ENCODE measurements around the gene KLRF1. TPM values are rescaled to one million over a fixed set of nuclear protein-coding genes. Genes with fewer than 3 reads are reported as not detected.

Gene KLRF1
- total and polyA plus RNA-seq, 2 experiments from 2014 or later: not detected

- no peaks in the 10 kb centered on the region for H3K9me3 ChIP-seq (ENCODE audit: low read depth)
- no peak overlapping the region for H2AFZ ChIP-seq
- no peak overlapping the region for H3K9ac ChIP-seq
- no peaks in the 10 kb centered on the region for H3K79me2 ChIP-seq (ENCODE audit: insufficient read depth)
- TF ChIP-seq EZH2phosphoT487 (IDR thresholded peaks at IDR 0.05; ENCODE audit: insufficient read depth, low read depth) (no peak), EZH2 (IDR thresholded peaks at IDR 0.05; ENCODE audit: insufficient read depth, poor library complexity, severe bottlenecking) (no peak)
- no peaks in the 10 kb centered on the region for H3K27me3 ChIP-seq (replicated peaks; ENCODE audit: insufficient read depth)
- no peaks in the 10 kb centered on the region for H3K36me3 ChIP-seq (ENCODE audit: low read depth)
- no peak for DNase-seq
- H3K27ac ChIP-seq: no peak overlapping the region
- H3K9me2 ChIP-seq (ENCODE audit: insufficient read depth): no peaks in the 10 kb centered on the region
- no peaks in the 10 kb centered on the region for H4K20me1 ChIP-seq (ENCODE audit: insufficient read depth)
- H3F3A ChIP-seq (ENCODE audit: insufficient read depth): no peaks in the 10 kb centered on the region
- no peak overlapping the region for H3K4me2 ChIP-seq (ENCODE audit: unreplicated experiment)
- H3K4me1 ChIP-seq (ENCODE audit: insufficient read depth): no peaks in the 10 kb centered on the region
- H3K4me3 ChIP-seq: no peak overlapping the region
- in situ Hi-C loops (cut with MboI): no loop called here
These were observed 55.9 kb downstream of the KLRF1 start for GRCh38 chr12:9883175-9883574.

- Histone ChIP-seq H3K9me3 (ENCODE audit: low read depth) (no peaks in the 10 kb centered on the region), H3K27ac (no peak overlapping the region), H3K9ac (no peak overlapping the region), H3K27me3 (replicated peaks; ENCODE audit: insufficient read depth) (no peaks in the 10 kb centered on the region), H2AFZ (no peak overlapping the region), H3K36me3 (ENCODE audit: low read depth) (no peaks in the 10 kb centered on the region), H3K9me2 (ENCODE audit: insufficient read depth) (no peaks in the 10 kb centered on the region), H4K20me1 (ENCODE audit: insufficient read depth) (no peaks in the 10 kb centered on the region), H3K79me2 (ENCODE audit: insufficient read depth) (no peaks in the 10 kb centered on the region), H3F3A (ENCODE audit: insufficient read depth) (no peaks in the 10 kb centered on the region), H3K4me2 (ENCODE audit: unreplicated experiment) (no peak overlapping the region), H3K4me3 (no peak overlapping the region), H3K4me1 (ENCODE audit: insufficient read depth) (no peaks in the 10 kb centered on the region)
- in situ Hi-C loops (cut with MboI): no loop called here
- no peak for TF ChIP-seq EZH2 (IDR thresholded peaks at IDR 0.05; ENCODE audit: insufficient read depth, poor library complexity, severe bottlenecking)
- no peak for TF ChIP-seq EZH2phosphoT487 (IDR thresholded peaks at IDR 0.05; ENCODE audit: insufficient read depth, low read depth)
- no peak for DNase-seq
- 53% methylated on average over 4 of the region's 4 CpGs for WGBS, 2 experiments (ENCODE audit: low coverage in 1 of 2, low lambda C conversion rate in 2 of 2, missing lambda C conversion rate in 2 of 2)
These were observed 61.5 kb downstream of the KLRF1 start for GRCh38 chr12:9888665-9889273.

Other genes with a start within 250 kb of the KLRF1 start
- not detected in 2 replicates for gene KLRB1, start 219.6 kb upstream of the KLRF1 start, total RNA-seq (2014; rRNA removed; shearing (Covaris generic))
- not detected in 2 replicates for gene KLRB1, start 219.6 kb upstream of the KLRF1 start, polyA plus RNA-seq (2016; fragmentation: Nextera tagmentation; extraction: Ambion mirVana)
- gene CLEC2D, start 157.8 kb upstream of the KLRF1 start, total RNA-seq (2014; rRNA removed; shearing (Covaris generic)): 0.54 and 6.6 TPM in 2 replicates
- 1.1 and 2.8 TPM in 2 replicates for gene CLEC2D, start 157.8 kb upstream of the KLRF1 start, polyA plus RNA-seq (2016; fragmentation: Nextera tagmentation; extraction: Ambion mirVana)
- gene CLECL1, start 94.4 kb upstream of the KLRF1 start, total RNA-seq (2014; rRNA removed; shearing (Covaris generic)): not detected in 2 replicates
- not detected in 2 replicates for gene CLECL1, start 94.4 kb upstream of the KLRF1 start, polyA plus RNA-seq (2016; fragmentation: Nextera tagmentation; extraction: Ambion mirVana)
- not detected in 2 replicates for gene CD69, start 66.6 kb upstream of the KLRF1 start, total RNA-seq (2014; rRNA removed; shearing (Covaris generic))
- gene CD69, start 66.6 kb upstream of the KLRF1 start, polyA plus RNA-seq (2016; fragmentation: Nextera tagmentation; extraction: Ambion mirVana): not detected in 2 replicates
- 6.2 and 7.2 TPM in 2 replicates for gene CLEC2B, start 41.9 kb downstream of the KLRF1 start, total RNA-seq (2014; rRNA removed; shearing (Covaris generic))
- 11.7 and 12.2 TPM in 2 replicates for gene CLEC2B, start 41.9 kb downstream of the KLRF1 start, polyA plus RNA-seq (2016; fragmentation: Nextera tagmentation; extraction: Ambion mirVana)
- not detected in 2 replicates for gene KLRF2, start 54.0 kb downstream of the KLRF1 start, total RNA-seq (2014; rRNA removed; shearing (Covaris generic))
- gene KLRF2, start 54.0 kb downstream of the KLRF1 start, polyA plus RNA-seq (2016; fragmentation: Nextera tagmentation; extraction: Ambion mirVana): not detected in 2 replicates
- not detected in 2 replicates for gene CLEC2A, start 104.9 kb downstream of the KLRF1 start, total RNA-seq (2014; rRNA removed; shearing (Covaris generic))
- gene CLEC2A, start 104.9 kb downstream of the KLRF1 start, polyA plus RNA-seq (2016; fragmentation: Nextera tagmentation; extraction: Ambion mirVana): not detected in 2 replicates
- not detected in 2 replicates for gene CLEC12A, start 143.9 kb downstream of the KLRF1 start, total RNA-seq (2014; rRNA removed; shearing (Covaris generic))
- not detected in 2 replicates for gene CLEC12A, start 143.9 kb downstream of the KLRF1 start, polyA plus RNA-seq (2016; fragmentation: Nextera tagmentation; extraction: Ambion mirVana)
- gene CLEC1B, start 171.6 kb downstream of the KLRF1 start, total RNA-seq (2014; rRNA removed; shearing (Covaris generic)): not detected in 2 replicates
- gene CLEC1B, start 171.6 kb downstream of the KLRF1 start, polyA plus RNA-seq (2016; fragmentation: Nextera tagmentation; extraction: Ambion mirVana): not detected in 2 replicates
- gene CLEC12B, start 183.1 kb downstream of the KLRF1 start, total RNA-seq (2014; rRNA removed; shearing (Covaris generic)): not detected in 2 replicates
- gene CLEC12B, start 183.1 kb downstream of the KLRF1 start, polyA plus RNA-seq (2016; fragmentation: Nextera tagmentation; extraction: Ambion mirVana): not detected in 2 replicates
- not detected in 2 replicates for gene CLEC9A, start 203.2 kb downstream of the KLRF1 start, total RNA-seq (2014; rRNA removed; shearing (Covaris generic))
- not detected in 2 replicates for gene CLEC9A, start 203.2 kb downstream of the KLRF1 start, polyA plus RNA-seq (2016; fragmentation: Nextera tagmentation; extraction: Ambion mirVana)

Data from GM23248 (cell line).